ENCODE data around the gene RCVRN.

The RCVRN gene

DNA sequence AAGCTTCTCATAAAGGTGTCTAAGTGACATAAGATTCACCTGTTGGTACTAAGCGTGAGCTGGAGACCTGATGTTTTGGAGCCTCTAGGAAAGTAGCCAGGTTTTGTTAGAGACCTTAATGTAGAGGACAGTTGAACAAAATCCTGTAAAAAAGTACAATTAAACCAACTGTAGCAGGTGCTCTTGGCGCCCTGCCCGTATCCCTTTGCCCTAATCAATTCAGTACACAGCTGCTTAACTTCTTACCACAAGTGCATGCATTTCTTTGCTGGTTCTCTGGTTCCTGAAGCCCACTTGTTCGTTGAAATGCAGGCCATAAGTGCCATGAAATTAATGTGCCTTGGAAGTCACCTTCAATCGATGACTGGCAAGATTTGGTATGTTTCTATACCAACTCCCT, 54.9 kb downstream of the RCVRN start:
- Histone ChIP-seq H3K27ac (ENCODE audit: low read depth, low read length) (no peak overlapping the region), H3K4me3 (ENCODE audit: low read depth, low read length) (no peak overlapping the region)

More for the DNA sequence above, 54.9 kb downstream of the RCVRN start:
- Histone ChIP-seq H3K27me3 (ENCODE audit: control insufficient read depth, insufficient read depth, low read length) (no peaks in the 10 kb centered on the region), H3K9ac (ENCODE audit: low read depth, low read length) (no peak overlapping the region), H3K36me3 (ENCODE audit: control insufficient read depth, insufficient read depth, low read length) (no peaks in the 10 kb centered on the region), H3K4me1 (ENCODE audit: control insufficient read depth, insufficient read depth, low read length) (no peaks in the 10 kb centered on the region), H3K9me3 (ENCODE audit: control insufficient read depth, insufficient read depth, low read length) (no peaks in the 10 kb centered on the region)

Measured in HUES48 (cell line).